Measurements from ENCODE around the gene TFF1.
"Not testable (repeated sequence)": the region's sequence is repeated elsewhere in the genome, so short reads cannot be mapped to it uniquely, and the experiment has no call there.

The TFF1 gene

DNA sequence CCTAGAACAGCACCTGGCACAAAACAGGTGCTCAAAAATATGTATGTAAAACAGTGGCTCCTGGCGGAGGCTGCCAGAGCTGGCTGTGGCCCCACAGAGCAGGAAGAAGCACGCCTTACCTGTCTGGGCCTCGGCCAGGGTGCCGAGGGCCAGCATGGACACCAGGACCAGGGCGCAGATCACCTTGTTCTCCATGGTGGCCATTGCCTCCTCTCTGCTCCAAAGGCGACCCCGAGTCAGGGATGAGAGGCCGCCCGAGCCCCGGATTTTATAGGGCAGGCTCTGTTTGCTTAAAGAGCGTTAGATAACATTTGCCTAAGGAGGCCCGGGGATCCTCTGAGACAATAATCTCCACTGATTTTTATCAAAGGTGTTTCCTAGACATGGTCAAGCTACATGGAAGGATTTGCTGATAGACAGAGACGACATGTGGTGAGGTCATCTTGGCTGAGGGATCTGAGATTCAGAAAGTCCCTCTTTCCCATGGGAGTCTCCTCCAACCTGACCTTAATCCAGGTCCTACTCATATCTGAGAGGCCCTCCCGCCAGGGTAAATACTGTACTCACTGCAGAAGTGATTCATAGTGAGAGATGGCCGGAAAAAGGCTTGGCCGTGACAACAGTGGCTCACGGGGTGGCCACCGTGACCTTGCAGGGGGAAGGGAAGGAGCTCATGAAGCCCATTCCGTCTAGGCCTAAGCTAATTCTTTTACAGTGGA is at the start of gene TFF1:
Gene TFF1, minus strand, starts transcription at position 244 of the 719 bp plus-strand sequence. Its CDS starts 40 bp downstream, at position 204.
- DNase-seq (ENCODE audit: low spot score): no peak

DNA sequence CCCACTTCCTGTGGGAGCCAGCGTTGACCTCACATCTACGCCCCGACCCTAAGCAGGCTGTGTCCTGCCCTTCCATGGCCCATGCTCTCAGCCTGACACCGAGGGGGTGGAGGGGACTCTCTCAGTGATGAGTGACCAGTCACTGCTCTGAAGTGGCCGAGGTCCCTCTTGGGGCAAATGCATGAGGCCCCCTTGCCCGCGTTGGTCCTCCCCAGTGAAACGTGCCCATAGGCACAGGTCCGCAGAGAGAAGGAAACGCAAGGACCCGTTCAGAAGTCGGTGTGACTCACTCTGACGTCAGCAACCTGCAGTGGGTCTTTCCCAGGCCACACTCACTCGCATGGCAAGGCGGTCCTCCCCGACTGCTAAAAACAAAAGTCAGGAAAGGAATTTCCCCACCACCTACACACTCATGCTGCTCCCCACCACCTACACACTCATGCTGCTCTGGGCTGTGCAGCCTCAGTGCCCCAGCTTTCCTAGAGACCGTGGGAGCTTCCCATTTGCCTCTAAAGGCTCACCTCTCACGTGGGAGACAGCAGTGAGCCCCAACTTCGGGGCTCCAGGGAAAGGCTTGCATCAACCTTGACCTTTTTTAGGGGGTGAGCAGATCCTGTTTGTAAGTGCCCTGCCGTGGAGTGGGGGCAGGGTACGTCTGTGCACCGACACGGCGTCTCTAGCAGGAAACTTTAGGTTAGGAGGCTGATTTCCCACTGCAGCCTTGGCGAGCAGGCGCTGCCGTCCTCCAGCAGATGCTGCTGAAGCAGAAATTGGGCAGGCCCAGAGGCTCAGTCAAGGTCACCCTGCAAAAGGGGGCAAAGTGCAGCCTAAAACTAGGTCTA is 48.8 kb upstream of the TFF1 start:
- no peak for DNase-seq (ENCODE audit: low spot score)

DNA sequence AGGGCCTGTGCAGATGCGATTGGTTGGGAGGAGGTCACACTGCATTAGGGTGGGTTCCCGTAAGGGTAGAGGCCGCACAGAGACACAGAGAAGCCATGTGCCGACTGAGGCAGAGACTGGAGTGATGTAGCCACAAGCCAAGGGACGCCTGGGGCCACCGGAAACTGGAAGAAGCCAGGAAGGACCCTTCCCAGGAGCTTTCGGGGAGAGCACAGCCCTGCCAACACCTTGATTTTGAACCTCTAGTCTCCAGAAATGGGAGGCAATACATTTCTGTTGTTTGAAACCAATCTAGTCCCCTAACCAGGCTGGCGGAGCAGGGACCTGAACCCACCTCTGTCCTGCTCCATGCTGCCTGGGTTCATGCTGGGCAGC is 48.2 kb upstream of the TFF1 start:
- no peak for DNase-seq (ENCODE audit: low spot score)

DNA sequence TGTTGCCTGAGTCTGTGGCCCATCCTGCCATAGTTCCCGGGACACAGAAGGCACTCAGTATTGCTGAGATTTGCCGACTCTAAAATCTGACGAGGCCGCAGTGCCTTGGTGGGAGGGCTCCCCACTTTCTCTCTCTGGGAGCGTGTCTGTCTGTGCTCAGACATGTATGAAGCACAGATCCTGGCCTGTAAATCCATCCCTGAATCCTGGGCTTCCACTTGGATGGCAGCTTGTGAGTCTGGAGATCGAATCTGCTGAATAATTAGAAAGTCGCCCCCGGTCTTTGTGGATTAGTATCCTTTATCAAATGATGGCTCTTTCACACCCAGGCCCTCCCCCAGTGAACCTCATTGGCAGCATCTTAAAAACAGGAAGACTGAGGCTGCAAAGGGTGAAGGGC is 47.7 kb upstream of the TFF1 start:
- DNase-seq (ENCODE audit: low spot score): no peak

DNA sequence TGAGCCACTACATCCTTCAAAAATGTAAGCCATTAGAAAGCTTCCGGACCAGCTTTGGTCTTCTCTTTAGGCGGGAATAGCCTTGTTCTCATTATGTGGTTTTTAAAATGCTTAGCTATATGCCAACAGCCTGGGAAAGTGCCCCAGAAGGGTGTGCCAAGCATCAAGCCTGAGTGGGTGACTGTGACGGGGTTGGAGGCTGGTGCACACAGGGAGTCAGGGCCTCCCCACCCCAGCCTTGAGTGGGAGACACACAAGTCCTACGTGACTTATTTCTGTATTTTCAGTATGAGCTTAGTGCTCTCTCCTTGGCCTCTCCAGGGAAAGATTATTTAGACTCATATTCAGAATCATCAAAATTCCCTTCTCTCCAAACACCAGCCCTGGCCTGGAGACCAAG is 47.2 kb upstream of the TFF1 start:
- no peak for DNase-seq (ENCODE audit: low spot score)

DNA sequence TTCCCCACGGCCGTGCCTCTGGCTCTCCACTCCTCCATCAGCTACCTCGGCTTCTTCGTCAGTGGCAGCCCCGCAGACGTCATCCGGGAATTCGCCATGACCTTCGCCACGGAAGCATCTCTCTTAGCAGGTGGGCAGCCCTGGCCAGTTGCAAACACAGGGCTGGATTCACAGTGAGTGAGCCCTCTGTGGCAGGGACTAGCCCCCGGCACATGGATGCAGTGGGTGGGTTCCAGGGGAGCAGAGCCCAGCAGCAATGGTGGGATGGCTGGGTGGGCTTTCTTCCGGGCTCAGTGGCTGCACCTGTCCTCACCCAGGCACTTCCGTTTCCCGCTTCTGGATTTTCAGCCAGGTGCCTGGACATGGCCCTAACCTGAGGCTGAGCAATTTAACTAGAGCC is 46.8 kb upstream of the TFF1 start:
- DNase-seq (ENCODE audit: low spot score): no peak

DNA sequence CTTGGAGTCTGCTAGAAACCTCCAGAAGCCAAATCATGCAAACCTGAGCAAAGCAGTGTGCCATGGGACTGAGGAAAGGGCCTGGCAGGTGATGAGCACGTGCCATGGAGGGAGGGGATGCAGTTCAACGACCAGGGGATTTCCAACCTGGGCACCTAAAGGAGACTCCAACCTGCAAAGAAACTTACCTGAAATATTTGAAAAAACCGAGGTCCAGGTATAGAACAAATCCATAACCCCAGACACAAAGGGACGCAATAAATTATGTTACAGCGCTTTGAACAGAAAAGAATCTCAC is 46.2 kb upstream of the TFF1 start:
- no peak for DNase-seq (ENCODE audit: low spot score)

DNA sequence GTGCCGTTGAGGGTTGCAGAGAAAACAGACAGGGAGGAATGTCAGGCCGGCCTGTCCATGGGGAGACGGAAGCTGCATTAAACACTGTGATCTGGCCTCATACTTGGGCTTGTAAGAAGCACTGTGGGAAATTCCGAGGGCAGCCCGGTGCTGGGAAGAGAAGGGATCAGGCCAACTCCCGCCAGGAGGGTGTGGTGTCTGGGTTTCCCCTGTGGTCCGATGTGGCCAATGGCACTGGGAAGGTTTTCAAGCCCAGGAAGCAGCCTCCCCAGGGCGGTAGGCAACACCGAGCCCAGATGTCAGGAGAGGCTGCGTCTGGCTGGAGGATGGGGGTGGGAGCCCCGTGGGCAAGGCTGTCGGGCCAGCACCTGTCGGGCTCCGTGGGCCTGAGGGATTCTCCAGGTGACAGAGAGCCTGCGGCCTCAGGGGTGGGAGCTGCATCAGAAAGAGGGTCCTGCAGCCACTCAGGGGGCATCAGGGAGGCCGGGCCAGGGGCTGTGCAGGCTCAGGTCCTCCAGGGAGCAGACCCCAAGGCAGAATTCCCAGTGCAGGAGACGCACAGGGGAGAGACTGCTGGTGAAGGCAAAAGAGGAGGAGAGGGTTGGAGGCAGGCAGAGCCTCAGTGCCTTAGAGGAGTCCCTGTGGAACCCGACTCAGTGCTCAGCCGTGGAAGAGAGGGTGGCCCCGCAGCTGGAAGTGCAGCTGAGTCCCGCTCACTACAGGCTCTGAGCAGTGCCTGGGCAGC is 45.7 kb upstream of the TFF1 start:
- DNase-seq (ENCODE audit: low spot score): no peak

DNA sequence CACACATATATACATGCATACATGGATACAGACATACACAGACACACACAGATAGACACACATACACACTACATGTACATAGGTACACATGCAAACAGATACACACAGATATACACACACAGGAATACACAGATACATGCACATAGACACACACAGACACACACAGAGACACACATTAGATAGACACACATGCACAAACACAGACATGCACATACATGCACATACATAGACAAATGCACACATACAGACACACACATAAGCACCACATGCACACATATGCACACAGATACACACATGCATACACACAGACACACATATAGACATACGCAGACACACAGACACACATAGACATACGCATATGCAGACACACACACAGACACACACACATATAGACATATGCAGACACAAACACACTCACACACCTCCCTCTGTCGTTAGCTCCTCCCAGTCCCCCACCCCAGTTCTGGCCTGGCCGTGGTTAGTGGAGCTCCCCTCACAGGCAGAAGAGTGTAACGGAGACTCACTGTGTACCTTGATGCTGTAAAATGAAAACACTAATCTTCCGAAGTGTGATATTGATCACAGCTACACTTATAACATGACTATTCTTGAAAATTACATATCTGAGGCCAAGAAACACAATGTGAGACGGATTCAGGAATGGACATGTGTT is 45.0 kb upstream of the TFF1 start:
- no peak for DNase-seq (ENCODE audit: low spot score)

DNA sequence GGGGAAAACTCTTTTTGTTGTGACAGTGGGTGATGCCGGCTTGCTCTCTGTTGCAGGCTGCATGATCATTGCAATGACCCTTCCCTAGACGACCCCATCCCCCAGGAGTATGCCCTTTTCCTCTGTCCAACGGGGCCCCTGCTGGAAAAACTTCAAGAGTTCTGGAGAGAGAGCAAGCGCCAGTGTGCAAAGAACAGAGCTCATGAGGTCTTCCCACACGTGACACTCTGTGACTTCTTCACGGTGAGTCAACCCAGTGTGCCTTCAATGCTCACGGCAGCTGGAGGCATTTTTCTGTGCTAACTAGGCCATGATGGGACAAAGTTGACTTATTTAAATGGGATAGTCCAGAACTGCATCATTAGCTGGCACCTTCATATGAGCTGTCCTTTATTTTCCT is 43.0 kb upstream of the TFF1 start:
- DNase-seq (ENCODE audit: low spot score): no peak

DNA sequence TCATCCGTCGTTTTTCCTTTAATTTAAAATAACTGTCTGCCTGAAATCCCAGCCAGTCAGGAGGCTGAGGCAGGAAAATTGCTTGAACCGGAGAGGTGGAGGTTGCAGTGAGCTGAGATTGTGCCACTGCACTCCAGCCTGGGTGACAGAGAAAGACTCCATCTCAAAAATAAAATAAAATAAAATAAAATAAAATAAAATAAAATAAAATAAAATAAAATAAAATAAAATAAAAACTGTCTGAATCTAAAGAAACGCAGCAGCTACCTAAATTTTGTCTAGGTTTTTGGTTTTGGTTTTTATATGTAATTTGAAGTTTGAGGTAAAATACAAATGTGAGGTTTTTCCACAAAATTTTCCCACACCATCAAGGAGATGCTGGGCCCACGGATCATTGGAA is 42.4 kb upstream of the TFF1 start:
- DNase-seq (ENCODE audit: low spot score): not testable (repeated sequence)

DNA sequence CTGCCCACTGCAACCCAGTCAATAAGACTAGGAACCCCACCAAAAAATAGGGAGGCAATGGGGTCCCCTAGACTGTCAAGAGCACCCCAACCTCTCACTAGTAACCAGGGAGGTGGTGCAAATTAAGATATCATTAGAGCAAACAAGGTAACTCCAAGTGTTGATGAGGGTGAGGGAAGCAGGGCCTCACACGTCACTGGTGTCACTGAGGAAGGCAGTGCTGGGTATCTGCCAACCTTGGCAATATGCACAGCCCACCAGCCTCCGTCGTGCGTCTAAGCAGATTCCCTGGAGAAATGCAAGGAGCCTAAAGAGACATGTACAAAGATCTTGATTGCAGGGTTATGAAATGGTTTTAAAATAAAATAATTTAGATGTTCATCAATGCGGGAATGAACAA is 41.1 kb upstream of the TFF1 start:
- DNase-seq (ENCODE audit: low spot score): no peak

DNA sequence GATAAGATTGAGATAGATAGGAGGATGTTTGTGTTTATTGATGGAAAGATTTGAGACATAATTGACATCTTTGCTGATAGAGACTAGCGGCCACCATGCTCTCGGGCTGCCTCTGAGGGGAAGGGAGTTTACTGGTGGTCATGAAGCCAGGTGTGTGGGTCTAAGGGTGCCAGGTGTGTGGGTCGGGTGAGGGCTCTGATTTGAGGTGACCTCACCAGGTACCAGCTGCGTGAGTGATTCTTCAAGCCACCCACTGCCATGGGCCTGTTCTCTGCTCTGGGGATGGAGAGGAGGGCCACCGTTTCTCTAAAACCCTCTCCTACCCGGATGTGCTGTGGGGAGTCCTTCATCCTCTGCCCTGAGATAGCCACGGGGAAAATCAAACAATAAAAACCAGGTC is 40.5 kb upstream of the TFF1 start:
- DNase-seq (ENCODE audit: low spot score): no peak

DNA sequence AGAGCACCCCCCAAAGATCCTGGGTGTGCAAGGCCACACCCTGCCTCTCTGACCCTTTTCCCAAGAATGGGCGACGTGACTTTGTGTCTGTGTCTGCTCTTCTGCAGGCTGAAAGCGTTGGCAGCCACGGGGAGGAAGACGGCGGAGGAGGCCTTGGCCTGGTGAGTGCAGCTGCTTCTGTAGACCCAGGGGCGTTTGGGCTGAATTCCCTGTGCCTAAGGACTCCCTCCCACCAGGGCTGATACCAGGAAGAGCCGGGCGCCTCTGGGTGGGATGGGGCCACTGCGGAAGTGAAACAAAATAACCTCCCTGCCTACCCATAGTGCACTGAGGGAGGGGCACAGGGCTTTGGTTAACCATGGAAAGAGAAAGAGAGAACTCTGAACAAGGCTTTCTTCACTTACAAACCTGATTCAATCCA is 39.9 kb upstream of the TFF1 start:
- DNase-seq (ENCODE audit: low spot score): no peak

DNA sequence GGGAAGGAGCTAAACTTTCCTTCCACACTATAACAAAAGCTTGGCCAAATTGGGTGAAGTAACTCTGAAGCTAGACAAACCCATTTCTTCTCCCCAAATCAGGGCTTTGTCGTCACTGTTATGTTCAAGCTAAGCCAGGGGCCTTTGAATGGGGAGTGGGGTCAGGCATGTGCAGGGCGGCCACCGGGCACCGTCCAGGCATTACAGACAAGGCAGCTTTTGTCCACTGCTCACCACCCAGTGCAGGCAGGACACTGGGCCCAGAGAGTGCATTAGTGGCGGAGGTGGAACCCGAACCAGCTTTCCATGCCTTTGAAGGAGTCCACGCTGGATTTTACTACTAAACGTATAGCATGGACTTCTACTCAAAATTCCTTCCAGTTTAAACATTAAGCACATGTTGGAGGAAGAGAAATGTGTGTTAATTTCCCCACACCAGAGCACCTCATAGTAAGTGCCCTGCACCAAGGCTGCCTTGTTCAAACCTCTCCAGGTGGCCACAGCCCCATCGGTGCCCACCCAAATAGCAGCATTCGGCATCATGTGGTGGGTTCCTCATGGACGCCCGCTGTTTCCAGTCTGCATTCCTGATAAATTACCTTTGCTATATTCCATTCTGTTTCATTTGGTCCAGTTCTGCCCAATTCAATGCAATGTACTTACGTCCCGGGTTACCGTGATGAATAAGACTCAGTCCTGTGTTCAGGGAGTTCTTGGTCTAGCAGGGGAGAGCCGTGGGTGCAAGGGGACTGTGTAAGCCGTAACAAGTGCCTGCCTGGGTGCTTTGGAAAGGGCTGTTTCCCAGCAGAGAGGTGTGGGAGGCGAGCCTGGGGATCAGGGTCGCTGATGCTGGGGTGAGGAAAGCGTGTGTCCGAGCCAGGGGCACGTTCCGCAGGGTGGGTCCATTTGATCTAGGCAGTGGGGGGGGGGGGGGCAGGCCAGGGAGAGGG is 39.0 kb upstream of the TFF1 start:
- DNase-seq (ENCODE audit: low spot score): no peak

DNA sequence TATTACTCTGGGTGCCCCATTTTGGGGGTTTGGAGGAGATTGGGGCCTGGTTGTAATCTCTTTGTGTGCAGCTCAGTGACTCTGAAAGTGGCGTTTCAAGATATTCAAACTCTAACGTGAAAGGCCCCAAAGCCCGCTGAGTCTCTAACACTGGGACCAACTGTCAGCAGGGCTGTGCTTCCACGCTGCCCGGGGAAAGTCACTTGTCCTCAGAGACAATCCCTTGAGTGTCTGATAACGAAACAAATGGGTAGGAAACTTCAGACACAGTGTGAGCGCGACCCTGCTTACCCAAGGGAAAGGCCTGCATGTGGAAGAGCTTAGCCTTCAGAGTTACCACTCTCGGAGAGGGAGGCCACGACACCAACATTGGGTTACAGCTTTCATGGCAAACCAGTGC is 38.2 kb upstream of the TFF1 start:
- no peak for DNase-seq (ENCODE audit: low spot score)

DNA sequence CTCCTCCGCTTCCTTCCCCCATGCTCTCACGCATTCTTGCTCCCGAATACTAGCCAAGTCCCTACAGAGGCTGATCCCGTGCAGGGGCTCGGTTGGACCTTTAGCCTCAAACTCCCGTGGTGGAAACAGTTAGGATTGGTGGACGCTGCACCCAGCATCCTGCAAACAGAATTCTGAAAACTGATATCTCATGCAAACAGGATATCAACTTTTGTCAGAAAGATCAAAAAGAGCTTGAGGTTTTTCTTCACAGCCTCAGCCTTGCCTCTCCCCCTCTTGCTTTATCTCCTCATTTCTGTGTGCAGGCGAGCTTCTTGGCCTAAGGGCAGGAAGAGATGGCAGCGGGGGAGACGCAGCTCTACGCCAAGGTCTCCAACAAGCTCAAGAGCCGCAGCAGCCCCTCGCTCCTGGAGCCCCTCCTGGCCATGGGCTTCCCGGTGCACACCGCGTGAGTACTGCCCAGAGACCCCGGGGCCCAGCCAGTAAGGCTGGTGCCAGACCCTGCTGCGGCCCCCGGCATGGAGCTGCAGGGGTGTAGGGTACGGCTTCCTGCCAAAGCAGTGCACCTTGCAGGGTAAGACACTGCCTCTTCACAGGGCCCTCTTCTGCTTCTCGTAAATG is 37.4 kb upstream of the TFF1 start, which contains the start of gene UBASH3A:
Gene UBASH3A, plus strand, starts transcription at position 292 of the 621 bp plus-strand sequence. Its CDS starts 44 bp downstream, at position 336.
- DNase-seq (ENCODE audit: low spot score): no peak

DNA sequence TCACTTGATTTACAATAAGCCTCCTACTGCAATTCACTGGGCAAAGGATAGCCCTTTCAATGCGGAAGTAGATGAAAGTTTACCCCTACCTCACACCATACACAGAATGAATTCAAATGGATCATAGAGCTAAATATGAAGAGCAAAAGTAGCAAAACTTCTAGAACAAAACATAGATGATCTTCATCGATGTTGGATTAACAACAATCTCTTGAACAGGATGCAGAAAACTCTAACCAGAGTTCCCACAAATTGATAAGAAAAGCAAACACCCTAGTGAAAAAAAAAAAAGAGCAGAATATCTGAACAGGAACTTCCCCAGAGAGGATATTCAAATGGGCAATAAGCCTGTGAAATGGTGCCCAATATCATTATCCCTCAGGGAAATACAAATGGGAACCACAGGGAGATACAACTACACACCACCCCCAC is 35.5 kb upstream of the TFF1 start:
- no peak for DNase-seq (ENCODE audit: low spot score)

DNA sequence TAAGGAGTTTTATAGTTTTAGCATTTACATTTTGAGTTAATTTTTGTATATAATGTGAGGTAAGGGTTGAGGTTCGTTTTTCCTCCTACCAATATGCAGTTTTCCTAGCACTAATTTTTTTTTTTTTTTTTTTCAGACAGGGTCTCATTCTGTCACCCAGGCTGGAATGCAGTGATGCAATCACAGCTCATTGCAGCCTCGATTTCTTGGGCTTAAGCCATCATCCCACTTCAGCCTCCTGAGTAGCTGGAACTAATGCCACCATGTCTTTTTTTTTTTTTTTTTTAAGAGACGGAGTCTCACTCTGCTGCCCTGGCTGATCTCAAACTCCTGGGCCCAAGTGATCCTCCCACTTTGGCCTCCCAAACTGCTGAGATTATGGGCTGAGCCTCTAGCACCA is 34.8 kb upstream of the TFF1 start:
- DNase-seq (ENCODE audit: low spot score): no peak

DNA sequence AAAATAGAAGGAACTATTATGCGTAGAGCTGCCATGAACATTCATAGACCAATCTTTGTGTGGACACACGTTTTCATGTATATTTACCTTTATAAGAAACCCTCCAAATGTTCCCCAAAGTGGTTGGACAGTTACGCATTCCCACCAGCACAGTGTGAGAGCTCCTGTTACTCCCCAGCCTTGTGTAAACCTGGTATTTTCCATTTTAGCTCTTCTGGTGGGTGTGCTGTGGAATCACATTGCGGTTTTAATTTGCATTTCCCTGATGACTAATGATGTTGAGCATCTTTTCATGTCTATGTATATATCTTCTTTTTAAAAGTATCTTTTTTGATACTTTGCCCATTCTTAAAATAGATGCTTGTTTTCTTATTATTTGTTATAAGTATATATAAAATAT is 34.2 kb upstream of the TFF1 start:
- DNase-seq (ENCODE audit: low spot score): no peak

Measured in pons (tissue), 1 donor.